Activated T-helper 2 cell treated with anti-CD3 and anti-CD28 coated beads, Interferon-gamma antibody, Interleukin-2, Interleukin-4, amounts not matched to agents 10 μg/mL and 5 μg/mL and 100 μg/mL, durations not matched to agents 14 hours and 24 hours and 36 hours (primary cell): ENCODE measurements around the gene TMEM204. TPM values are rescaled to one million over a fixed set of nuclear protein-coding genes. Genes with fewer than 3 reads are reported as not detected.

ENCODE experiments used
- DNase-seq: peaks from one replicate; pipeline ENCODE4 v3.0.0; 2021; ENCODE audit warnings: low spot score
- H3K27ac Mint-ChIP-seq: one replicate; pipeline ENCODE4 v1.8.0; 2021; ENCODE audit warnings: mixed read lengths
- H3K27me3 Mint-ChIP-seq: one replicate; pipeline ENCODE4 v1.8.0; 2021; ENCODE audit warnings: low read depth, mixed read lengths
- H3K36me3 Mint-ChIP-seq: one replicate; pipeline ENCODE4 v1.8.0; 2021; ENCODE audit warnings: low read depth, mixed read lengths
- H3K4me1 Mint-ChIP-seq: one replicate; pipeline ENCODE4 v1.8.0; 2021; ENCODE audit warnings: low read depth, mixed read lengths
- H3K4me3 Mint-ChIP-seq: one replicate; pipeline ENCODE4 v1.8.0; 2021; ENCODE audit warnings: low read depth, mild to moderate bottlenecking, moderate library complexity, mixed read lengths
- H3K9me3 Mint-ChIP-seq: one replicate; pipeline ENCODE4 v1.8.0; 2021; ENCODE audit warnings: mixed read lengths
- intact Hi-C: fragments of 100-400 bp; cut with micrococcal nuclease; formaldehyde crosslinking; loops from one replicate; pipeline ENCODE4 v1.15.1; 2023
- total RNA-seq: library from RNA; stranded (reverse); gene quantifications from 2 replicates; pipeline ENCODE4 v1.2.3, GENCODE V29; 2022

The TMEM204 gene
- total RNA-seq, 1 donor from 2014 or later = 17.2 TPM

- no peak for DNase-seq
- peaks cover 40% of the 10 kb centered on the region for H3K4me1 Mint-ChIP-seq
- H3K9me3 Mint-ChIP-seq = no peaks in the 10 kb centered on the region
- H3K27me3 Mint-ChIP-seq = no peaks in the 10 kb centered on the region
- peaks cover 52% of the 10 kb centered on the region for H3K36me3 Mint-ChIP-seq
- H3K4me3 Mint-ChIP-seq = no peak overlapping the region
- peak overlapping the region; percentile 94 for H3K27ac Mint-ChIP-seq
- intact Hi-C loops = loop anchor here (2.0 to 5.0 kb wide), 3 partner anchors 49 to 71 kb away; partner anchors contain the start of genes CLCN7, CRAMP1, IFT140 and TELO2
These were observed 8.1 kb downstream of the TMEM204 start for GRCh38 chr16:1541293-1542165.

- DNase-seq = no peak
- no peaks in the 10 kb centered on the region for H3K27me3 Mint-ChIP-seq
- peaks cover 50% of the 10 kb centered on the region for H3K36me3 Mint-ChIP-seq
- peak overlapping the region; percentile 94 for H3K27ac Mint-ChIP-seq
- H3K4me3 Mint-ChIP-seq = no peak overlapping the region
- no peaks in the 10 kb centered on the region for H3K9me3 Mint-ChIP-seq
- H3K4me1 Mint-ChIP-seq = peaks cover 34% of the 10 kb centered on the region
- intact Hi-C loops = loop anchor here (2.0 to 5.0 kb wide), 3 partner anchors 50 to 70 kb away; partner anchors contain the start of genes CLCN7, CRAMP1, IFT140 and TELO2
These were observed 8.7 kb downstream of the TMEM204 start for GRCh38 chr16:1542166-1542500.

GRCh38 chr16:1542533-1542932 lies 9.1 kb downstream of the TMEM204 start:
- Mint-ChIP-seq H3K27ac (peak overlapping the region; percentile 94), H3K4me1 (peaks cover 31% of the 10 kb centered on the region), H3K9me3 (no peaks in the 10 kb centered on the region), H3K4me3 (no peak overlapping the region), H3K27me3 (no peaks in the 10 kb centered on the region), H3K36me3 (peaks cover 47% of the 10 kb centered on the region)
- no peak for DNase-seq
- intact Hi-C loops = loop anchor here (2.0 to 5.0 kb wide), 3 partner anchors 50 to 70 kb away; partner anchors contain the start of genes CLCN7, CRAMP1, IFT140 and TELO2

DNA sequence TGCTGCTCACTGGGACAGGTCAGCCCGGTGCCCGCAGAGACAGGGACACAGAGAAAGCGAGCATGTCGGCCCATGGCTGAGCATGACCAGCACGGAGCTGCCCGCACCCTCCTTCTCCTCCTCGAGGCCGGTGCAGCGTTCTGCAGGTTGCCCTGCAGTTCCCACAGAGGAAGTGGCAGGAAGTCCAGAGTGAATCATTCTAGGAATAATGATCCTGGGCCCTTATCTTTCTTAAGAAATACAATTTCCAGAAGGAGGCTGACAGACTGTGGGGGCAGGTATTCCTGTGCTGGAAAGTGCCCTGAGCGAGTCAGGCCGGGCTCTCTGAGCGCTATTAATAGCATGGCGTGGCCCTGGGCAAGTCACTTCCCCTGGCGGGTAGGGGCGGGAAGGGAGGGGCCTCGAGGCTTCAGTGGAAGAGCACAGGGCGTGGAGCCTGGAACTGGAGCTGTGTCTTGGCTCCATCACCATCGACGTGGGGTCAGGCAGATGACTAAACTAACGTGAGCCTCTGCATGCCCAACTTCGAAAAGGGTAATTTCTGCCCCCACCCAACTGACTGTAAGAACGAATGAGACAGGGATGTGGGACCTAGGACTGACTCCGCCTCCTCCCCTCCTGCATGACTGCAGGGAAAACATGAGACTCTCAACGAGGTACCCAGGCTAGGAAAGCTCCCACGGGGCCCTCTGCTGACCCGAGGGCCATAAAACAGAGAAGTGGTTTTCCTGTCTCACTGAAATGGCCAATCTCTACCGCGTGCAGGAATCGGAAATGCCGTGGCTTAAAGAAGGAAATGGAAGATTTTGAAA lies 9.8 kb downstream of the TMEM204 start:
- Mint-ChIP-seq H3K27me3 (no peaks in the 10 kb centered on the region), H3K36me3 (peaks cover 40% of the 10 kb centered on the region), H3K27ac (peak overlapping the region; percentile 94), H3K9me3 (no peaks in the 10 kb centered on the region), H3K4me1 (peaks cover 24% of the 10 kb centered on the region), H3K4me3 (peak overlapping the region; percentile 66)
- peak; percentile 40 for DNase-seq
- intact Hi-C loops = loop anchor here (1.0 to 5.0 kb wide), 4 partner anchors 8 to 69 kb away; partner anchors contain the start of genes CLCN7, CRAMP1, IFT140 and TELO2

DNA sequence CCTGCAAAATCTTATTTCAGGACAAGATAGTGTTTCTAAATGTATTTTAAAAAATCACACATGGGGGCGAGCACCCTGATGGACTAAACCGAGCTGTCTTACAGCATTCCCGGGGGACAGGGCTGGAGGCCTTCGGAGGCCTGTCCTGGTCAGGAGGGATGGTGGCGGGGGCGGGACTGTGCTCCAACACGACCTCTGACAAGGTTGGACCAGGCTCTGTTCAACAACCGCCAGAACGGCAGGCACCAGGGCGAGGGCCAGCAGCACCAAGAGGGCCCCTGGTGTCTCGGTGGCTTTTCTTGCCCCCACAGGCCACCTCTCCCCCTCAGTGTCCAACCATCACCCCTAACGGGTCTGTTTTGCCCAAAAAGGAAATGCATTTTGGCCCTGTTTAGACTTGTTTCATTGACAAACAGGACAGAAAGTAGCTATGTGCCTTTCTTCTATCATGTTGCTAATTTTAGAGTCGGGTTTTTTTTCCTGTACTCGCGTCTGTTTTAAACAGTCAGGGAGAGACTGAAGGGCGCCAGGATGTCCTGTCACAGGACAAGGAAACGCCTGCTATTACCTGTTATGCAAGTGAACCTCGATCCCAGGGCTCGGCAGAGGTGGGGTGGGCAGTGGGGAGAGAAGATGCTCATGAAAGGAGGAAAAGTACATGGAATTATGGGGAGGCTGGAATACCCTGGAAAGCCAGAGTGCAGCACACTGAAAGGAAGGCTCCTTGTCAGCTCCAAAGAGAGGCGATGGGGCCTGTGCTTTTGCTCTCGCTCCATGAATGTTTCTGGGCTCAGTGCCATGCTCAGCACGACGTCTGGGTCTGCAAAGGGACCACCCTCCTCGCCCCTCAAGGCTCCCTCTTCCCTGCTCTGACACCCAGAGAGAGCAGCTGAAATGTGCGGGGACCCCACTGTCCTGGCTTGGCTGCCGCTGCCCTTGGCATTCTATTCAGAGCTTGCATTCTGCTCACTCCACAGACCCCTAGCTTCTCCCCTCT lies 11.9 kb downstream of the TMEM204 start:
- no peak for DNase-seq
- no peaks in the 10 kb centered on the region for H3K9me3 Mint-ChIP-seq
- no peaks in the 10 kb centered on the region for H3K27me3 Mint-ChIP-seq
- peak overlapping the region; percentile 60 for H3K27ac Mint-ChIP-seq
- H3K36me3 Mint-ChIP-seq = peaks cover 40% of the 10 kb centered on the region
- intact Hi-C loops = no loop called here
- H3K4me3 Mint-ChIP-seq = no peak overlapping the region
- peaks cover 22% of the 10 kb centered on the region for H3K4me1 Mint-ChIP-seq

DNA sequence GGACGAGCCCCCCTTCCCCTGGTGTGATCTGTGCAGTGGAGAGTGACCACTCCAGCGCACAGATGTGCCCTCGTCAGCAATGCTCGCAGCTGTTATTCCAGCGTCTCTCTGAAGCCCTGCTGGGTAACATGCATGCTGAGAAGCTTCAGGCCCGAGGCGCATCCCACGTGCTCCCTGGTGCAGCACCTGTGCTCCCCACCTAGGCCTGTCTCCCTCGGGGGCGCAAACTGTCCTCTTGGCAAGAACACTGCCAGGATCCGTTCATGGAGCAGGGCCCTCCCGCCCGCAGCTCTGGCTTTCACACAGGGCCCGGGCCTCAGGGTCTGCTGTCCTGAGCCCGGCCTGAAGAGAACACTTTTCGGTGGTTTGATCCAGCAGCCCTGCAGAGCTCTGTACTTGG lies 13.0 kb downstream of the TMEM204 start:
- Mint-ChIP-seq H3K27ac (no peak overlapping the region), H3K36me3 (peaks cover 37% of the 10 kb centered on the region), H3K9me3 (no peaks in the 10 kb centered on the region), H3K4me1 (peaks cover 22% of the 10 kb centered on the region), H3K27me3 (no peaks in the 10 kb centered on the region), H3K4me3 (no peak overlapping the region)
- DNase-seq = no peak
- intact Hi-C loops = no loop called here

DNA sequence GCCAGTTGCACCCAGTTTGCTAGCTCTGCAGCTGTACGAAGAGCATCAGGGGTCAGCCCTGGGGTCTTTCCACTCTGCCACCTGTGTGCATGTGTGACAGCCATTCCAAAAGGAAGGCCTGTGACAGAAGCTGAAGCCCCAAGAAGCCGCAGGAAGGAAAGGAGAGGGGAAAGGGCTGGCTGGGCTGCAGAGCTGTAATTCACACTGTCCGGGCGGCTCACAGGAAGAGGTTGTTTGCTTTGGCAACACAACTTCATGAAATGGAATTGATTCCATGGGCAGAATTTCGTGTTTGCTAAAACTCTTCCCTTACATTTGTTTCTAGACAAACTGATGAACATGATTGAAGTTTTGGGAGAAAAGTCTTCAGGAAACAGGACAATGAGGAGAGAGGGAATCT lies 14.8 kb downstream of the TMEM204 start:
- intact Hi-C loops = no loop called here
- Mint-ChIP-seq H3K27me3 (no peaks in the 10 kb centered on the region), H3K4me1 (peaks cover 16% of the 10 kb centered on the region), H3K4me3 (no peak overlapping the region), H3K9me3 (no peaks in the 10 kb centered on the region), H3K36me3 (peaks cover 41% of the 10 kb centered on the region), H3K27ac (no peak overlapping the region)
- DNase-seq = no peak

DNA sequence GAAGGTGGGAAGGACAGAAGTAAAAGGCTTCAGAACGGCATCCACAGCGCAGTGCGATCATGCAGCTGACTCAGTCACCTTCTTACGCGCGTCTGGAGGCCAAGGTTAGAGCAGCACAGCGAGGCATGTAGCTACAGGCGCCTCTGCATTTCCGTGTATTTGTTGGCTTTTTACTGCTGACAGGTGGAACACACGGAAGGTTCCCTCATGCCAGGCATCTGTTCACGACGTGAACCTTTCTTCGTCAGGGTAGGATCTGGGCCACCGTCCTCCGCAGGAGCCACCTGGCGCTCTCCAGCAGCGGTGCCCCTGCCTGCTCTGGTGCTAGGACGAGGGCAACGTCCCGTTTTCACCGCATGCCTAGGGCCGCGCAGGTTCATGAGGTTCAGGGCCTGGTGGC lies 15.3 kb downstream of the TMEM204 start:
- Mint-ChIP-seq H3K4me3 (no peak overlapping the region), H3K9me3 (no peaks in the 10 kb centered on the region), H3K27ac (no peak overlapping the region), H3K36me3 (peaks cover 39% of the 10 kb centered on the region), H3K27me3 (no peaks in the 10 kb centered on the region), H3K4me1 (peaks cover 12% of the 10 kb centered on the region)
- no peak for DNase-seq
- intact Hi-C loops = no loop called here

DNA sequence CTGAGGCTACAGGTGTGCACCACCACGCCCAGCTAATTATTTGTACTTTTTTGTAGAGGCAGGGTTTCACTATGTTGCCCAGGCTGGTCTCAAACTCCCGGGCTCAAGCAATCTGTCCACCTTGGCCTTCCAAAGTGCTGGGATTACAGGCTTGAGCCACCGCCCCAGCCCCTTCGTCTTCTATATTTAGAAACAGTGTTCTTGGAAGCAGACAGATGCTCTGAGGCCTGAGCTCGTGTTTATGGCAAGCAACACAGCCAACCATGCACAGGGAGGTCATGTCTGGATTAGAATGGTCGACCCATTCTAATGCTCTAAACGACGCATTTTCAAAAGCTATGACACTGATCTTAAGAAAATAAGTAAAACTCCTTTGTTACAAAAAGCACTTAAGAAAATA lies 16.6 kb downstream of the TMEM204 start:
- H3K27me3 Mint-ChIP-seq = no peaks in the 10 kb centered on the region
- H3K9me3 Mint-ChIP-seq = no peaks in the 10 kb centered on the region
- intact Hi-C loops = no loop called here
- H3K36me3 Mint-ChIP-seq = peaks cover 38% of the 10 kb centered on the region
- no peak for DNase-seq
- H3K4me1 Mint-ChIP-seq = peaks cover 8% of the 10 kb centered on the region
- H3K4me3 Mint-ChIP-seq = no peak overlapping the region
- no peak overlapping the region for H3K27ac Mint-ChIP-seq

- Mint-ChIP-seq H3K36me3 (peaks cover 39% of the 10 kb centered on the region), H3K27me3 (no peaks in the 10 kb centered on the region), H3K4me3 (no peak overlapping the region), H3K27ac (no peak overlapping the region), H3K9me3 (no peaks in the 10 kb centered on the region), H3K4me1 (peaks cover 2% of the 10 kb centered on the region)
- intact Hi-C loops = no loop called here
- no peak for DNase-seq
These were observed 17.2 kb downstream of the TMEM204 start for GRCh38 chr16:1550696-1551095.

DNA sequence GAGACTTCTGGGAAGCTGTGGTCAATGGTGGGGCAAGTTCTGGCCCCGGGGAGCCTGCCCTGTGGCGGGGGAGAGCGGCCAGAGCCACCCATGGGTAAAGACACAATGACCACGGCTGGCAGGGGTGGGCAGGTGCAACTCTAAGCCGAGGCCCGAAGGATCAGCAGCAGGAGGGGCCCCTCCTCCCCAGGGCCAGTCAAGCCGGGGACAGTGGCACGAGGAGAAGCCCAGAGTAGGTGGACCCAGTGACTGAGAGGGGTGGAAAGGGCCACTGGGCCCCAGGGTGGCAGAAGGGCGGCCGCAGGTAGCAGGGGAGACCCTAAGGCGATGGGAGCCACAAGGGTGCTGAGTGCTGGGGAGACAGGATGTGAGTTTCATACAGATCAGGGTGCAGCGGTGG lies 17.7 kb downstream of the TMEM204 start:
- Mint-ChIP-seq H3K27ac (no peak overlapping the region), H3K9me3 (no peaks in the 10 kb centered on the region), H3K27me3 (no peaks in the 10 kb centered on the region), H3K4me3 (no peak overlapping the region), H3K4me1 (no peaks in the 10 kb centered on the region), H3K36me3 (peaks cover 37% of the 10 kb centered on the region)
- DNase-seq = no peak
- intact Hi-C loops = no loop called here

GRCh38 chr16:1552129-1552528 lies 18.7 kb downstream of the TMEM204 start:
- Mint-ChIP-seq H3K36me3 (peaks cover 35% of the 10 kb centered on the region), H3K4me3 (no peak overlapping the region), H3K4me1 (no peaks in the 10 kb centered on the region), H3K9me3 (no peaks in the 10 kb centered on the region), H3K27ac (no peak overlapping the region), H3K27me3 (no peaks in the 10 kb centered on the region)
- intact Hi-C loops = no loop called here
- no peak for DNase-seq
